Measurements from ENCODE around the gene IRF9. TPM values are rescaled to one million over a fixed set of nuclear protein-coding genes. Genes with fewer than 3 reads are reported as not detected.

The IRF9 gene
- total RNA-seq, 1 experiment from 2014 or later = 27.6 TPM

DNA sequence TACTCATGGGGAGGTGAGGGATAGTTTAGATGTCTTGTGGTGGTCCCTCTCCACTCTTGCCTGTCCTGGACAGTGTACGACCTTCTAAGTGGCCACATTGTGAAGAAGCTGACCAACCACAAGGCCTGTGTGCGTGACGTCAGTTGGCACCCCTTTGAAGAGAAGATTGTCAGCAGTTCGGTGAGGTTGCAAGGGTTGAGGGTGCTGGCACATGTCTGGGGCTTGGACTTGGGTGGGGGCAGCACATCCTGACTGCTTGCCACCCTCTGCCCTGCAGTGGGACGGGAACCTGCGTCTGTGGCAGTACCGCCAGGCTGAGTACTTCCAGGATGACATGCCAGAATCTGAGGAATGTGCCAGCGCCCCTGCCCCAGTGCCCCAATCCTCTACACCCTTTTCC lies 38.2 kb upstream of the IRF9 start:
- H3K36me3 Mint-ChIP-seq (ENCODE audit: insufficient read depth in 1 of 3, low read depth in 3 of 3) = peaks cover 23 to 60% (median 51%) of the 10 kb centered on the region in 3 experiments; a peak in 6 of 7 replicates
- Histone ChIP-seq H3K9ac (ENCODE audit: extremely low read depth, insufficient read length, low read length) (no peak overlapping the region), H4K20me1 (ENCODE audit: control insufficient read depth, insufficient read depth, insufficient read length) (no peaks in the 10 kb centered on the region), H3K23me2 (ENCODE audit: insufficient read length, low read depth, low read length, poor library complexity, severe bottlenecking) (no peaks in the 10 kb centered on the region), H3K4me1 (ENCODE audit: insufficient read depth, low read length) (no peaks in the 10 kb centered on the region), H2BK20ac (ENCODE audit: low read depth, low read length, poor library complexity, severe bottlenecking) (no peak overlapping the region), H2BK12ac (ENCODE audit: insufficient read length, low read depth, low read length) (no peak overlapping the region), H3K27me3 (ENCODE audit: insufficient read depth, low read length) (no peaks in the 10 kb centered on the region), H3K4ac (ENCODE audit: low read depth, low read length) (no peak overlapping the region), H3K9me3 (ENCODE audit: control insufficient read depth, low read depth, low read length) (no peaks in the 10 kb centered on the region), H2AFZ (ENCODE audit: low read length) (no peak overlapping the region), H3K79me1 (ENCODE audit: insufficient read depth, low read depth, low read length, poor library complexity, severe bottlenecking) (no peaks in the 10 kb centered on the region), H2AK5ac (ENCODE audit: insufficient read length, low read length) (no peak overlapping the region), H3K18ac (ENCODE audit: insufficient read length, low read depth, low read length) (no peak overlapping the region), H4K8ac (replicated peaks; ENCODE audit: insufficient read length, low read depth, low read length) (no peak overlapping the region), H2BK5ac (ENCODE audit: insufficient read length, low read length) (no peak overlapping the region), H3K79me2 (ENCODE audit: insufficient read depth, low read length) (no peaks in the 10 kb centered on the region), H2BK15ac (ENCODE audit: low read depth, low read length) (no peak overlapping the region), H4K5ac (ENCODE audit: insufficient read length, low read depth, low read length) (no peak overlapping the region), H3K23ac (ENCODE audit: insufficient read length, low read depth, low read length) (no peak overlapping the region), H2BK120ac (ENCODE audit: low read depth, low read length, poor library complexity, severe bottlenecking) (no peak overlapping the region), H4K91ac (ENCODE audit: insufficient read length, low read depth, low read length) (no peak overlapping the region), H3K4me2 (ENCODE audit: insufficient read depth, insufficient read length, low read length) (no peak overlapping the region), H3K27ac (ENCODE audit: insufficient read length, low read depth, low read length) (no peak overlapping the region), H3K14ac (ENCODE audit: insufficient read depth, low read length) (no peak overlapping the region), H3T11ph (ENCODE audit: low read length) (no peak overlapping the region), H3K56ac (ENCODE audit: insufficient read length, low read depth, low read length) (no peak overlapping the region)
- no peaks in the 10 kb centered on the region for H3K27me3 Mint-ChIP-seq (ENCODE audit: low read depth)
- DNase-seq = no peak
- no peak overlapping the region for H3K27ac Mint-ChIP-seq
- H3K4me3 Mint-ChIP-seq = peak overlapping the region in 1 of 2 experiments; percentile 20; a peak in 1 of 5 replicates
- no peaks in the 10 kb centered on the region for H3K4me1 Mint-ChIP-seq
- TF ChIP-seq, protein P1, sequence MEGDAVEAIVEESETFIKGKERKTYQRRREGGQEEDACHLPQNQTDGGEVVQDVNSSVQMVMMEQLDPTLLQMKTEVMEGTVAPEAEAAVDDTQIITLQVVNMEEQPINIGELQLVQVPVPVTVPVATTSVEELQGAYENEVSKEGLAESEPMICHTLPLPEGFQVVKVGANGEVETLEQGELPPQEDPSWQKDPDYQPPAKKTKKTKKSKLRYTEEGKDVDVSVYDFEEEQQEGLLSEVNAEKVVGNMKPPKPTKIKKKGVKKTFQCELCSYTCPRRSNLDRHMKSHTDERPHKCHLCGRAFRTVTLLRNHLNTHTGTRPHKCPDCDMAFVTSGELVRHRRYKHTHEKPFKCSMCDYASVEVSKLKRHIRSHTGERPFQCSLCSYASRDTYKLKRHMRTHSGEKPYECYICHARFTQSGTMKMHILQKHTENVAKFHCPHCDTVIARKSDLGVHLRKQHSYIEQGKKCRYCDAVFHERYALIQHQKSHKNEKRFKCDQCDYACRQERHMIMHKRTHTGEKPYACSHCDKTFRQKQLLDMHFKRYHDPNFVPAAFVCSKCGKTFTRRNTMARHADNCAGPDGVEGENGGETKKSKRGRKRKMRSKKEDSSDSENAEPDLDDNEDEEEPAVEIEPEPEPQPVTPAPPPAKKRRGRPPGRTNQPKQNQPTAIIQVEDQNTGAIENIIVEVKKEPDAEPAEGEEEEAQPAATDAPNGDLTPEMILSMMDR (conservative IDR thresholded peaks at IDR 0.05) = no peak
- no peaks in the 10 kb centered on the region for H3K9me3 Mint-ChIP-seq
- no CpG with 5 or more reads among the region's 8 CpGs for WGBS (ENCODE audit: extremely low coverage, insufficient read length, low lambda C conversion rate)

Data from H9 (cell line).